ACHN (cell line): ENCODE measurements around the gene PHOSPHO2.

Source experiments
- DNase-seq: peaks from one replicate; pipeline ENCODE4 v3.0.0-alpha.2; 2015
- in situ Hi-C: cut with HindIII; loops from 2 replicates; pipeline ENCODE4 v1.10.0; 2017; ENCODE audit warnings: low sequenced_read_pairs, low pct_ligation_motif_present, low pct_unique_long_range_greater_than_20kb

The PHOSPHO2 gene, protein sequence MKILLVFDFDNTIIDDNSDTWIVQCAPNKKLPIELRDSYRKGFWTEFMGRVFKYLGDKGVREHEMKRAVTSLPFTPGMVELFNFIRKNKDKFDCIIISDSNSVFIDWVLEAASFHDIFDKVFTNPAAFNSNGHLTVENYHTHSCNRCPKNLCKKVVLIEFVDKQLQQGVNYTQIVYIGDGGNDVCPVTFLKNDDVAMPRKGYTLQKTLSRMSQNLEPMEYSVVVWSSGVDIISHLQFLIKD

DNA sequence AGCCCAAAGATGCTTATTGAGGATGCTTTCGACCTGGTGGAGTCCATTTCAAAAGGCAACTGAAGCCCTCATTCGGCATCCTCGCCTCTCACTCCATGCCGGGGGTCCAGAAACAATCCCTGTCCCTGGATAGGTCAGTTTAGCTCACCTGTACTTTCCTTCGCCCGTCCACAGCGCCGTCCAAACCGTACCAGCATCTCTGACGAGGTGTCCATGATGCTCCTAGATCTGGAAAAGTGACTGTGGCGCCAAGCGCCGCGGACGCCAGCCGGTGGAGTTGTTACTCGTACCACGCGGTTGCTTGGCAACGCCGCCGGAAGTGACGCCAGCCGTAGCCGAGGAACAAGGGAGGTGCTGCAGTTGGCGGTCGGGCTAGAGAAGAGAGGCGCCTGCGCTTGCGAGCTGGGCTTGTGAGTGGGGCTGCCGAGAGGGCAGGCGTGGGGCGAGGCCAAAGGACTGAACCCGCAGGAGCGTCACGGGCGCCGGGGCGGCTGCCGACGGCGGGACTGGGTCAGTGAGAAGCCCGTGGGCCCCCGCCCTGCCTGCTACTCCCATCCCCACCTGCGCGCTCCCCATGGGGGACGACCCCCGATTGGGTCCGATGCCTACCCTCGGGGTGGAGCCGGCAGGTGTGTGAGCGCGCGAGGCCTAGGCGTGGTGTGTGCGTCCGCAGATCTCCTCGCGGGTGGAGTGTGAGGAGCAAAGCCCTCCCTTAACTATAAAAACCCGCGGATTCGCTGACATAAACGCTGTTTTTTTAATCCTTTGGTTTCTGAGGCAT lies at the start of gene PHOSPHO2, which contains the start of gene CFAP210:
Gene PHOSPHO2, plus strand, starts transcription at position 357 of the 781 bp plus-strand sequence. CDS start 6,503 bp downstream, outside the sequence.
Gene CFAP210, minus strand, starts transcription at position 293 of the 781 bp plus-strand sequence. Its CDS starts 78 bp downstream, at position 215.
- in situ Hi-C loops: no loop called here
- DNase-seq: peak; percentile 98

DNA sequence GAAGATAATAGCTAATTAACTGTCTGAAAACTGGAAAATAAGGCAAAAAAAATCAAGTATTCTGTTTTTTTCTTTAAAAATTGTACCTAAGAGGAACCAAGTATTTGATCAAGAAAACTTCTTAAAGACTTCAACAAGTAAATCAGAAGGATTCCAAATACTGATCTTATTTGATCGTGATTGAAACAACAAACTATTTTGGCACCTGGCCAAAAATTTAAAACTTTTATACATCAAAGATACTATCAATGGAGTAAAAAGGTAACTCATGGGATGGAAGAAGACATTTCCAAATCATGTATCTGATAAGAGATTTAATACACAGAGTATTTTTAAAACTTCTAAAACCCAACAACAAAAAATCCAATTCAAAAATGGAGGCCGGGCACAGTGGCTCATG lies 46.8 kb upstream of the PHOSPHO2 start:
- DNase-seq: no peak
- in situ Hi-C loops: no loop called here

DNA sequence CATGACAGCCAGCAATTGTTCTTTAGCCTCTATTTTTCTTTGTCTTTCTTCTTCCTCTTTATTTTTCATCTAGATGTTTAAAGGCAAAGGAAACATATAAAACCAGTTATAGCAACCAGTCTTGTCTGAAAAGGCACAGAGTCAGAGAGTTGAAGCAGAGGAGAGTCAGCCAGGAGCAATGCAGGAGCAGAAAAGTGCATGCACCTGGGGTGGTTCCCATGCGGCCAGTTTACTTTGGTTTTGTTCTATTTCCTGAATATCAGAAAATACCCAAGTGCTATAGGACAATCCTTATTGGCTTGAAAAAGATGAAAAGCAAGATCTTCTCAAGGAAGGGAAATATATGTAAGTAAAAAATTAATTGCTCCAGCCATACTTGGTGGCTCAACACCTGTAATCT lies 45.0 kb upstream of the PHOSPHO2 start:
- in situ Hi-C loops: no loop called here
- DNase-seq: no peak

DNA sequence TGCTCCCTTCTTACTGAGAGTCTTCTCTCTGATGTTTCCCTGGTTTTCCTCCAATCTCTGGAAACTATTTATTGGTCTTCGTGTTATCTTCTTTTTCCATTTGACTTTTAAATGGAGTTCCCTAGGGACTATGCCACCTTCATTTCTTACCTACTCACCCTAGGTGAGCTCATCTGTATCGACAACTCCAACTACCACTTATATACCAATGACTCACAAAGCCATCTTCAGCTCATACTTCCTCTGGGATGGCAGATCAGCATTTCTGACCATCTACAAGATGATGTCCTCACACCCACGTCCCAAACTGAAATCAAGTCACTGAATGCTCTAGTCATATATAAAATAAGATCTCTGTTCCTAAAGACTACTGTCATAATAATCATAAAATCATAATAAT lies 40.6 kb upstream of the PHOSPHO2 start:
- in situ Hi-C loops: no loop called here
- DNase-seq: no peak

DNA sequence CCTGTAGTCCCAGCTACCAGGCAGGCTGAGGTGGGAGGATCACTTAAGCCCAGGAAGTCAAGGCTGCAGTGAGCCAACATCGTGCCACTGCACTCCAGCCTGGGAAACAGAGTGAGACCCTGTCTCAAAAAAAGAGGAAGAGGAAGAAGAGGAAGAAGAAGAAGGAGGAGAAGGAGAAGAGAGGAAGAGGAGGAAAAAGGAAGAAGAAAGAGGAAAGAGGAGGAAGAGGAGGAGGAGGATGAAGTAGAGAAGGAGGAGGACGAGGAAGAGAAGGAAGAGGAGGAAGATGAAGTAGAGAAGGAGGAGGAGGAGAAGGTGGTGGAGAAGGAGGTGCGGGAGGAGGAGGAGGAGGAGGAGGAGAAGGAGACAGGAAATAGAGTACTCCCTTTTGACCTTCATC lies 38.1 kb upstream of the PHOSPHO2 start:
- DNase-seq: no peak
- in situ Hi-C loops: no loop called here

DNA sequence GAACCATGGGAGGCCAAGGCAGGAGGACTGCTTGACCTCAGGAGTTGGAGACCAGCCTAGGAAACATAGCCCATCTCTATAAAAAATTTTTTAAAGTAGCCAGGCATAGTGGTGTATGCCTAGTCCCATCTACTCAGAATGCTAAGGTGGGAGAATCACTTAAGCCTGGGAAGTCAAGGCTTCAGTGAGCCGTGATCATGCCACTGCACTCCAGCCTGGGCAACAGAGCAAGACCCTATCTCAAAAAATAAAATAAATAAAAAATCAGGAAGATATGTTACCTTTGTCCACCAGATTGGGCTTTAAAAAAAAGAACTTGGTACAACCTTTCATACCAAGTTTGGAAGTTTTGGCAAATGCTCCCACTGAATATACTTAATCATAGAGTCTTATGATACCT lies 35.4 kb upstream of the PHOSPHO2 start:
- DNase-seq: no peak
- in situ Hi-C loops: no loop called here

DNA sequence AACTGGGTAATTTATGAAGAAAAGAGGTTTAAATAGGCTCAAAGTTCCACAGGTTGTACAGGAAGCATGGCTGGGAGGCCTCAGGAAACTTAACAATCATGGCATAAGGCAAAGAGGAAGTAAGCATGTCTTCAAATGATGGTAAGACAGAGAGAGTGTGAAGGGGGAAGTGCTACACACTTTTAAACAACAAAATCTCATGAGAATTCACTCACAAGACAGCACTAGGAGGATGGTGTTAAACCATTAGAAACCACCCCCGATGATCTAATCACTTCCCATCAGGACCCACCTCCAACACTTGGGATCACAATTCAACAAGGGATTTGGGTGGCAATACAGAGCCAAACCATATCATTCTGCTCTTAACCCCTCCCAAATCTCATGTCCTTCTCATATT lies 34.9 kb upstream of the PHOSPHO2 start:
- in situ Hi-C loops: no loop called here
- no peak for DNase-seq

DNA sequence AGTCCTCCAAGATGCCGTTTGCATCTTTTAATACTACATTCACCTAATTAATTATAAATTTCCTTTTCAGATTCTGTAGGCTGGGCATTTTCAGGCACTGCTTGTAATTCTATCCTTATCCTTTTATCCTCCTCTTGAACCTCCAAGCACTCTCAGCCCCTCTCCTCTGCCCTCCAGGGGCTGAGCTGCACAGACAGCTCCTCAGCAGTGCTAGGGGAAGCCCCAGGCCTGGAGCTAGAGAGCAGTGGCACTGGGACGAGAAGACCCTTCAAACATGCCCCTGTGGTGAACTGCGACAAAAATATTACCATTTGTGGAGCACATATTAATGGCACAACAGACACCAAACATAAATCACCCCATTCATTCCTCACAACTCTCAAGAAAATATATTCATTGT lies 33.0 kb upstream of the PHOSPHO2 start:
- in situ Hi-C loops: no loop called here
- DNase-seq: no peak

DNA sequence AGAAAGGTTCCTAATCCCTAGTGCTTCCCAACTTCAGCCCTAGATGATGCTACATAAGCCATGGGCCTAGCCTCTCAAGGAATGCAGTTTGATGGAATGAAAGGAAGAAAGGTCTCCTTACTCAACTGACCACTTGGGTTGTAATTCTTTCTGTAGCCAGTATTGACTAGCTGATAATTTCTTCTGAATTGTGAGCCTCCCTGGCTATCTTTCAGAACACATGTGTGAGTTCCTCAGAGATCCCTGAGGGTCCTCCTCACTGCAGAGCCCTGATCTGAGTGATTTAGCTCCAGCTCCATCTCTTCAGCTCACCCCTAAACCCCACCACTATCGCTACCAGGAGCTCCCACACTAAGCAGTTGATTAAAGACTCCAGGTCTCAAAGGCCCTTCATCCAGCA lies 31.5 kb upstream of the PHOSPHO2 start:
- no peak for DNase-seq
- in situ Hi-C loops: no loop called here

DNA sequence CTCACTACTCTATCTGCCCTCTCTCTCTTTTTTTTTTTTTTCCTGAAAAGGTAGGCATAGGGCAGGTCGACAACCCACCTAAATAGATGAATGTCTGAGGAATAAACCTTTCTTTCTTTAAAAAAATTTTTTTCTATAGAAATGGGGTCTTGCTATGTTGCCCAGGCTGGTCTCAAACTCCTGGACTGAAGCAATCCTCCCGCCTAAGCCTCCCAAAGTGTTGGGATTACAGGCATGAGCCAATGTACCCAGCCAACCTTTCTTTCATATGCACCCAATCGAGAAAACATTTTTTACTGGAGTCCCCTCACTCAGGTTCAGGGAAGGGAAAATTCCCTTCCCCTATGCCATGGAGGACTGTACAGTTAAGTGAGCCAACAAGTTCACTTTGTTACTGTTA lies 31.0 kb upstream of the PHOSPHO2 start:
- in situ Hi-C loops: no loop called here
- no peak for DNase-seq

DNA sequence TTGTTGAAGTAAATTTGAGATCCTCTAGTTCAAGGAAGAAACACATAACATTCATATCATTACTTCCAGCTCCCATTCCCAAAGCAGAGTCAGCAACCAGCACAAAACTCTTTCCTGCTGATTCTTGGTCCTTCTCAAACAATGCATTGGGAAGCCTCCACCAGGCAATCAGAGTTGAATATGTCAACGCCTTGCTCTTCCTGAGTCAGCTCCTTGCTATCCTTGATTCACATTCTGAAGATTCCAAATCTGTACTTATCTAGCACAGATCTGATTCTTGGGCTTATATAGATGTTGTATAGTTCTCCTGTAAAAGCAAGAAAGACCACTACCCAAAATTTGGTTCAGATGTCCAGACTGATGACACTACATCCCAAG lies 29.7 kb upstream of the PHOSPHO2 start:
- in situ Hi-C loops: no loop called here
- DNase-seq: no peak

DNA sequence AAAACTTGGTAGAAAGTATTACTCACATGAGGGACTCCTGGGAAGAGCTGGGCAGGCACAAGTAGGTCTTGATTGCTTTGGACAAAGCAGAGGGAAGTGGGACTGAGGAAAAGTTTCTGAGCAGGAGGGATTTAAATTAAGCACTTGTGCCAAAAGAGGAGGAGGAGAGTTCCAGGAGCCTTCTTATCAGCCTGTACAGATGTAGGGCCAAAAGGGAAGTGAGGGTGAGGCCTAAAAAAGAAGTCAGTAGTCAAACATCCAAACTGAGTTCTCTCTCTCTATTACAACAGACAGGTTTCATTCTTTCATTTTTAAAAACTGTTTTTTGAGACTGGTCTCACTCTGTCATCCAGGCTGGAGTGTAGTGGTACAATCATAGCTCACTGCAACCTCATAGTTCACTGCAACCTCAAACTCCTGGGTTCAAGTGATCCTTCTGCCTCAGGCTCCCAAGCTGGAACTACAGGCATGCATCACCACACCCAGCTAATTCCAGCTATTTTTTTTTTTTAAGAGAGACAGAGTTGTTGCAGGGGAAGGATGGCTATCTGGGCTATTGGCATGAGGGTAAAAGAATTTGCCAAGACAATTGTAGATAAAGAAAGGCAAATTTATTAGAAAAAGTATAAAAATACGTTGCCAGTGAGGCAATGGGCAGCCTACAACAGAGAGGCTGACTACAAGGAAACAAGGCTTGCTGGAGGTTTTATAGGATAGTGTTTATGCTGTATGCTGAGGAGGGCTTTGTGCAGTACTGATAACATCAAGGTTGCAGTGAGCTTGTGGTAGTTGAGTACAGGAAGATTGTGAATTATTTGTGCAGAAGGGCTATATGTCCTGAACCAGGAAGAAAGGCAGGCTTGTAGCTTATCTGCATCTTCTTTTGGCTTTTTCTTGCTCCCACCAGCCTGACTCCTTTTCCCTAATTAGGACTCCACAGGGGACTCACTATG lies 29.0 kb upstream of the PHOSPHO2 start:
- in situ Hi-C loops: no loop called here
- no peak for DNase-seq

DNA sequence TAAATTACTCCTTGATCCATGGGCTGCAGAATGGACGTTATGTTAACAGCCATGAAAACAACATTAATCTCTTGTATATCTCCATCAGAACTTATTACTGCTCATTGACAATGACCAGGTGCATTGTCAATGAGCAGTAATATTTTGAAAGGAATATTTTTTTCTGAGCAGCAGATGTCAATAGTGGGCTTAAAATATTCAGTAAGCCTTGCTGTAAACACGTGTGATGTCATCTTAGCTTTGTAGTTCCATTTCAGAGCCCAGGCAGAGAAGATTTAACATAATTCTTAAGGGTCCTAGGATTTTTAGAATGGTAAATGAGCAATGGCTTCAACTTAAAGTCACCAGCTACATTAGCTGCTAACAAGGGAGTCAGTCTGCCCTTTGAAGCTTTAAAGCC lies 26.7 kb upstream of the PHOSPHO2 start:
- in situ Hi-C loops: no loop called here

DNA sequence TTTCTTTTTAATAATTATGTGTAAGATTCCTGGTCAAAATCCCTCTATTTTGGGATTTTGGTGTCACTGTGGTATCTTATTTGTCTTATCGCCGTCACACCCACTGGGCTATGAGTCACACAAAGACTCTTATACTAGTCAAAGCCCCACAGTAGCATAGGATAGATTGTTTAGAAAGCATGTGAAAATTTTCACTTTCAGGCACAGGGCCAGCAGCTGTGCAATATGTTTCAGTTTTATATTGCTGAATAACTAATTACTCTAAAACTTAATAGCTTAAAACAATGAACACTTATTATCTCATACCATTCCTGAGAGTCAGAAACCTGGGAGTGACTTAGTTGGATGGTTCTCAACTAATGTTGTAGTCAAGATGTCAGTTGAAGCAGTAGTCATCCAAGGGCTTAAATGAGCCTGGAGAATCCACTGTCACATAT lies 24.0 kb upstream of the PHOSPHO2 start:
- in situ Hi-C loops: no loop called here
- DNase-seq: no peak

More for the DNA sequence above, 26.7 kb upstream of the PHOSPHO2 start:
- DNase-seq: no peak

DNA sequence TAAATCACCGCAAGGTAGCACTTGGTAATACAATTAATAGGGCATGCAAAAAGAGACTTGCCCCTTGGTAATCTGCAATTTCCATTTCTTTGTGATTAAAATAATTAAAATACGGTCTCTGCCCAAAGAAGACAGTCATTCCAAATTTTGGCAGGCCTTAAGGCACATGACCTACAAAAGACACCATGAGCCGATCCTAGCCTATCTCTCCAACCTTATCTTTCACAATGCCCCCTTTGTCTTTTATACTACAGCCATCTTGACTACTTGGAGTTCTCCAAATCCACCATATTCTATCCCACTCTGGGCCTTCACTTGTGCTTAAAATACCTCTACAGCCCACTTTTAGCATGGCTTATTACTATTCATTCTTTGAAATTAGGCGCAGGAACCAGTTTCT lies 23.3 kb upstream of the PHOSPHO2 start:
- in situ Hi-C loops: no loop called here
- DNase-seq: no peak

DNA sequence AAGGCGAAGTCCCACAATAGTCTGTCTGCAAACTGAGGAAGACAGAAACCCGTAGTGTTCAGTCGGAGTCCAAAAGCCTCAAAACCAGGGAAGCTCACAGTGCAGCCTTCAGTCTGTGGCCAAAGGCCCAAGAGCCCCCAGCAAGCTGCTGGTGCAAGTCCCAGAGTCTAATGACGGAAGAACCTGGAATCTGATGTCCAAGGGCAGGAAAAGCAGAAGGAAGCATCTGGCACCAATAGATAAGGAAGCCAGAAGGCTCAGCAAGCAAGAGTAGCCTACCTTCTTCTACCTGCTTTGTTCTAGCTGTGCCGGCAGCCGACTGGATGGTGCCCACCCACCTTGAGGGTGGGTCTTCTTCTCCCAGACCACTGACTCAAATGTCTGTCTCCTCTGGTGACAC lies 21.9 kb upstream of the PHOSPHO2 start:
- in situ Hi-C loops: no loop called here
- no peak for DNase-seq

DNA sequence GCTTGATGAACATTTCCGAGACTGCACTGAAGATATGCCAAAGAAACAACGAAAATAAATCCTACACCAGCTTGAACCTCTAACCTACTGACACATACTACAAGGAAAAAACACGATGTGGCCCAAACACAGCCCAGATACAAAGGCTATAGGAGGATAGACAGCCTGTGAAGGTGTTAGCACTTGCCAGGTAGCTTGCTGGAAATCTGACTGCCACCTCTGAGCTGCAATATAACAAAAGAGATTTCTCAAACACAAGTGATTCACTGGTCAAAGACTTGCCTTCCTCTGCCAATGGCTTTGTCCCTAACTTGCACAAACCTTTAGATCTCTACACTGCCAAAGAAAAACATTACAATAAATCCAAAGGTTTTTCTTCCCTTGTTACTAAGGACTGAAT lies 21.2 kb upstream of the PHOSPHO2 start:
- in situ Hi-C loops: no loop called here

DNA sequence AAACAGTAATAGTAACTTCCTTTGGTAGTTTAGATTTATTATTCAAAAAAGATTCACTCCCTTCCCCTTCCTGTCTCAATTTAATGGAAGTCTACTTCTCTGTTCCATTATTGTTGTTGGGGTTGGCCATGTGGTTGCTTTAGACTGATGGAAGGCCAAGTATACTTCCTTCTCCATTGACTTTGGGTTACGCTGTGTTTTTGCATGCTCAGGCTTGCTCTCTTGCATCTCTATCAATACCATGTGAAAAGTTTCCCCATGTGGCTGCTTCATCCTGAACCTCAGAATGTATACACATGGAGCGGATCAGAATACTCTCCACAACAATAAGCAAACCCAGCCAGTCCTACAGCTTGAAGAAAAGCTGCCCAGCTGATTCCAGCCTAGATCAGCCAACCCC lies 20.3 kb upstream of the PHOSPHO2 start:
- in situ Hi-C loops: no loop called here
- DNase-seq: no peak

More for the DNA sequence above, 21.2 kb upstream of the PHOSPHO2 start:
- DNase-seq: no peak

DNA sequence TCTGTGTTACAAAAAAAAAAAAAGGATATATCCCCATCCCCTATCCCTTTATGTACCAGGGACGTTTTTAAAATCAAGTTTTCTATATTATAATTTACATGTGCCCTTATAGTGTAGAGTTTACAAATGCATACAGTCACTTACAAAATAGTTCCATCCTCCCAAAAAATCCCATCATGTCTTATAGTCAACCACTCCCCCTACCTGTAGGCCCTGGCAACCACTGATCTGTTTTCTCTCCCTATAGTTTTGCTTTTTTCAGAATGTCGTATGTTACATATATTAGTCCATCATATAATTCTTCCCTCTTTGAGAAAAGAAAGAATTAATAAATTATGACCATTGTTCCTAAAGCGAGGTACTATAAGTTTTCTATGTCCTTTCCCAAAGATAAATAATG lies 17.9 kb upstream of the PHOSPHO2 start:
- in situ Hi-C loops: no loop called here
- DNase-seq: no peak
